ENCODE measurements around the gene RBM7. TPM values are rescaled to one million over a fixed set of nuclear protein-coding genes. Genes with fewer than 3 reads are reported as not detected.

RBM7 gene
- total RNA-seq, 6 donors from 2014 or later, result 2.2 to 35.2 (median 21.4) TPM

- 59 to 62% methylated on average over 4 of the region's 4 CpGs for WGBS, 2 donors
- Histone ChIP-seq H3K9me3 (no peaks in the 10 kb centered on the region), H3K4me1 (peaks cover 7 to 50% (median 34%) of the 10 kb centered on the region in 4 donors), H3K36me3 (peaks cover 0 to 5% (median 0%) of the 10 kb centered on the region in 4 donors), H3K4me3 (peak overlapping the region in 1 of 4 donors; percentile 58), H3K27ac (peak overlapping the region in 3 of 4 donors; percentile 97 to 99 (median 99)), H3K27me3 (no peaks in the 10 kb centered on the region)
- no peak for ATAC-seq (ENCODE audit: low FRiP score in 2 of 2)
- DNase-seq, result no peak
- TF ChIP-seq EP300 (IDR thresholded peaks at IDR 0.05) (no peak), CTCF (IDR thresholded peaks at IDR 0.05) (no peak), POLR2A (IDR thresholded peaks at IDR 0.05) (no peak), POLR2AphosphoS5 (IDR thresholded peaks at IDR 0.05) (no peak)
Measured at GRCh38 chr11:114398303-114398920, 2.1 kb upstream of the RBM7 start.

- ATAC-seq (ENCODE audit: low FRiP score in 2 of 2), result peak; percentile 68 to 86
- Histone ChIP-seq H3K36me3 (peaks cover 0 to 5% (median 0%) of the 10 kb centered on the region in 4 donors), H3K4me1 (peaks cover 17 to 59% (median 39%) of the 10 kb centered on the region in 4 donors), H3K27me3 (no peaks in the 10 kb centered on the region), H3K9me3 (no peaks in the 10 kb centered on the region), H3K27ac (peak overlapping the region; percentile 97 to 99 (median 99)), H3K4me3 (peak overlapping the region; percentile 7 to 76 (median 60))
- TF ChIP-seq EP300 (IDR thresholded peaks at IDR 0.05) (no peak), POLR2AphosphoS5 (IDR thresholded peaks at IDR 0.05) (no peak)
- peak; percentile 78 to 92 for DNase-seq
- WGBS, 2 donors, result 4 to 8% methylated on average over 13 to 25 of the region's 29 CpGs
Measured at GRCh38 chr11:114399490-114400215, 813 bp upstream of the RBM7 start.

GRCh38 chr11:114400915-114401223, 403 bp downstream of the RBM7 start:
- H3K27me3 ChIP-seq, result no peaks in the 10 kb centered on the region
- H3K27ac ChIP-seq, result peak overlapping the region; percentile 97 to 99 (median 99)
- H3K4me1 ChIP-seq, result peaks cover 28 to 71% (median 47%) of the 10 kb centered on the region in 4 donors
- peaks cover 0 to 17% (median 2%) of the 10 kb centered on the region in 4 donors for H3K36me3 ChIP-seq
- no peaks in the 10 kb centered on the region for H3K9me3 ChIP-seq
- no peak for TF ChIP-seq EP300 (IDR thresholded peaks at IDR 0.05)
- no peak for TF ChIP-seq CTCF (IDR thresholded peaks at IDR 0.05)
- TF ChIP-seq POLR2AphosphoS5 (IDR thresholded peaks at IDR 0.05), result no peak
- TF ChIP-seq POLR2A (IDR thresholded peaks at IDR 0.05), result no peak
- WGBS, 2 donors, result 0% methylated on average over 7 to 8 of the region's 8 CpGs
- H3K4me3 ChIP-seq, result peak overlapping the region; percentile 49 to 76 (median 60)
- ATAC-seq (ENCODE audit: low FRiP score in 2 of 2), result no peak
- DNase-seq, result no peak

- DNase-seq, result no peak
- H3K4me1 ChIP-seq, result peaks cover 28 to 71% (median 47%) of the 10 kb centered on the region in 4 donors
- H3K36me3 ChIP-seq, result peaks cover 0 to 21% (median 6%) of the 10 kb centered on the region in 4 donors
- H3K27me3 ChIP-seq, result no peaks in the 10 kb centered on the region
- 3 to 7% methylated on average over 4 of the region's 4 CpGs for WGBS, 2 donors
- no peak for TF ChIP-seq POLR2AphosphoS5 (IDR thresholded peaks at IDR 0.05)
- TF ChIP-seq POLR2A (IDR thresholded peaks at IDR 0.05), result no peak
- no peak for TF ChIP-seq CTCF (IDR thresholded peaks at IDR 0.05)
- no peak for ATAC-seq (ENCODE audit: low FRiP score in 2 of 2)
- H3K9me3 ChIP-seq, result no peaks in the 10 kb centered on the region
- peak overlapping the region; percentile 49 to 76 (median 60) for H3K4me3 ChIP-seq
- H3K27ac ChIP-seq, result peak overlapping the region; percentile 97 to 99 (median 99)
Measured at GRCh38 chr11:114401311-114401710, 845 bp downstream of the RBM7 start.

- ATAC-seq (ENCODE audit: low FRiP score in 2 of 2), result no peak
Measured at GRCh38 chr11:114412946-114413345, 12.5 kb downstream of the RBM7 start.

More at GRCh38 chr11:114412946-114413345, 12.5 kb downstream of the RBM7 start:
- no peak overlapping the region for H3K27ac ChIP-seq
- TF ChIP-seq EP300 (IDR thresholded peaks at IDR 0.05) (no peak), POLR2AphosphoS5 (IDR thresholded peaks at IDR 0.05) (no peak), CTCF (IDR thresholded peaks at IDR 0.05) (no peak), POLR2A (IDR thresholded peaks at IDR 0.05) (no peak)
- no peak for DNase-seq
- H3K4me3 ChIP-seq, result no peak overlapping the region
- H3K36me3 ChIP-seq, result peaks cover 9 to 30% (median 15%) of the 10 kb centered on the region in 4 donors
- no peaks in the 10 kb centered on the region for H3K4me1 ChIP-seq
- no peaks in the 10 kb centered on the region for H3K27me3 ChIP-seq
- 95 to 100% methylated on average over 4 of the region's 4 CpGs for WGBS, 2 donors
- H3K9me3 ChIP-seq, result no peaks in the 10 kb centered on the region
